Loucy (cell line): ENCODE data around the gene ACCS.

Experiments used
- H2AFZ ChIP-seq: fragments of 200-600 bp; sonication (generic); 2 replicates; pipeline ENCODE4 v1.6.0; 2016; ENCODE audit warnings: antibody characterized with exemption, mild to moderate bottlenecking, low read length, moderate library complexity
- H3F3A ChIP-seq: fragments of 200-600 bp; 2 replicates; pipeline ENCODE4 v1.6.0; 2016; ENCODE audit warnings: antibody characterized with exemption, low read depth, mild to moderate bottlenecking
- H3K27me3 ChIP-seq: fragments of 200-600 bp; sonication (generic); 2 replicates; pipeline ENCODE4 v1.6.1; 2014; ENCODE audit warnings: low read length, mild to moderate bottlenecking; ENCODE audit not compliant: insufficient read depth, poor library complexity, severe bottlenecking
- H3K36me3 ChIP-seq: fragments of 200-600 bp; sonication (generic); 2 replicates; pipeline ENCODE4 v1.6.1; 2016; ENCODE audit warnings: low read length; ENCODE audit not compliant: insufficient read depth
- H3K4me1 ChIP-seq: fragments of 200-600 bp; sonication (generic); 2 replicates; pipeline ENCODE4 v1.5.1; 2014; ENCODE audit warnings: low read length, mild to moderate bottlenecking; ENCODE audit not compliant: insufficient read depth, poor library complexity, severe bottlenecking
- H3K4me2 ChIP-seq: fragments of 200-600 bp; sonication (generic); 2 replicates; pipeline ENCODE4 v1.6.0; 2014; ENCODE audit warnings: antibody characterized with exemption, low read length, low read depth, mild to moderate bottlenecking; ENCODE audit not compliant: poor library complexity, severe bottlenecking
- H3K4me3 ChIP-seq: fragments of 200-600 bp; sonication (generic); 2 replicates; pipeline ENCODE4 v1.5.1; 2014; ENCODE audit warnings: low read length, mild to moderate bottlenecking, mixed read lengths; ENCODE audit not compliant: poor library complexity, severe bottlenecking
- H3K79me2 ChIP-seq: fragments of 200-600 bp; sonication (generic); 2 replicates; pipeline ENCODE4 v1.6.1; 2014; ENCODE audit warnings: low read length; ENCODE audit not compliant: insufficient read depth
- H3K9ac ChIP-seq: fragments of 200-600 bp; sonication (generic); 2 replicates; pipeline ENCODE4 v1.6.0; 2014; ENCODE audit warnings: mild to moderate bottlenecking, low read depth, low read length, moderate library complexity; ENCODE audit not compliant: poor library complexity, severe bottlenecking
- H3K9me2 ChIP-seq: fragments of 200-600 bp; sonication (generic); replicated peaks from 2 replicates; pipeline ENCODE4 v1.6.1; 2016; ENCODE audit warnings: low read depth, low read length, mixed read lengths
- H3K9me3 ChIP-seq: fragments of 200-600 bp; sonication (generic); 2 replicates; pipeline ENCODE4 v1.6.1; 2014; ENCODE audit warnings: mild to moderate bottlenecking, antibody characterized with exemption, low read length, low read depth; ENCODE audit not compliant: insufficient read depth
- H4K20me1 ChIP-seq: fragments of 200-600 bp; sonication (generic); 2 replicates; pipeline ENCODE4 v1.6.0; 2014; ENCODE audit warnings: antibody characterized with exemption, low read length, mild to moderate bottlenecking; ENCODE audit not compliant: insufficient read depth, poor library complexity, severe bottlenecking
- EZH2phosphoT487 ChIP-seq: fragments of 200-600 bp; IDR thresholded peaks from 2 replicates; pipeline ENCODE4 v1.6.1; 2018; ENCODE audit warnings: antibody characterized with exemption, mild to moderate bottlenecking, moderate library complexity, borderline replicate concordance
- TF ChIP-seq, protein P1 (sequence below): fragments of 200-600 bp; sonication (generic); conservative IDR thresholded peaks from 2 replicates; pipeline ENCODE4 v1.5.1; 2014; ENCODE audit warnings: mild to moderate bottlenecking, antibody characterized with exemption, low read length

ACCS gene

DNA sequence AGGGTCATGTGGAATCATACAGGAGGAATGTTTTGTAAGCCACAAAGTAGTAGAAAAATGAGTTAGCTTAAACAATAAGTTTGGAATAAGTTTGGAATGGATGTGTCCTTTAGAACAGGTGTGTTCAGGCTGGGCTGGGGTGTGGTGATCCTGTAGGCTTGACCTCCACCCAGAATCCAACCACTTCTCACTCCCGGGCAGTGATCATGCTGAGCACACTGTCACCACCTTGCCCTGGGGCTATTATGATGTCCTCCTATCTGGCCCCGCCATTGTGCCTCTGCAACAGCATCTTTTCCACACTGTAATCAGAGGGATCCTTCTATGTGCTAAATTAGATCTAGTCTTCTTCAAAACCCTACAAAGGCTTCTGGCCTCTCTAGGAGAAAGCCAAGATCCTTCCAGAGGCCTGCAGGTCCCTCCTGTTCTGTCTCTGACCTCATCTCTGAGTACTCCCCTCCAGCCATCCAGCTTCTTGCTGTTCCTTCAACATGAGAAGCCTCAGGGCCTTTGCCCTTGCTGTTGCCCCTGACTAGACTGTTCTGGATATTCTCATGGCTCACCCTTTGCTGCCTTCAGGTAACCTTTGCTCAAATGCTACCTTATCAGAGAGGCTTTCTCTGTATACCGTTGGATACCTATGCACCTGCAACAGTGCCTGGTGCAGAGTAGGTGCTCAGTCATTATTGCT, 37.1 kb upstream of the ACCS start:
- no peak overlapping the region for H2AFZ ChIP-seq
- H3K79me2 ChIP-seq, result no peaks in the 10 kb centered on the region
- H3K4me2 ChIP-seq, result no peak overlapping the region
- H3K36me3 ChIP-seq, result no peaks in the 10 kb centered on the region
- H3K9me3 ChIP-seq, result peaks cover 5% of the 10 kb centered on the region; the same call in 1 of the 2 replicates
- no peak for TF ChIP-seq EZH2phosphoT487
- no peaks in the 10 kb centered on the region for H3K27me3 ChIP-seq
- peaks cover 1% of the 10 kb centered on the region for H3K4me1 ChIP-seq
- no peaks in the 10 kb centered on the region for H4K20me1 ChIP-seq
- H3K4me3 ChIP-seq, result no peak overlapping the region
- H3K9ac ChIP-seq, result no peak overlapping the region
- no peaks in the 10 kb centered on the region for H3K9me2 ChIP-seq
- no peaks in the 10 kb centered on the region for H3F3A ChIP-seq

DNA sequence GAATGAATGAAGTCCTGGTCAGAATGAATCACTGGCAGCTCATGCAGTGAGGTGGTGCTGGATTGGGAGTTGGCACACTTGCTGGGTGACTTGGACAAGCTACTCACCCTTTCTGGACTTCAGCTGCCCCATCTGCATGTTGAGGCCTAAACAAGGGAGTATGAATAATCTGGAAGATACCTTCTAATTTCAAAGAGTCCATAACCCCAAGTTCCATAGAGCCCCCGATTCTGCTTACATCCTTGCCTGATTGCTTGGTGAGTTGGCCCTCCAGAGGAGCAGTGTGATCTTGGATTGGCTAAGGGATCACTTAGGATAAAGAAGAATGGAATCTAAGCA, 36.6 kb upstream of the ACCS start:
- H3K4me2 ChIP-seq, result no peak overlapping the region
- H2AFZ ChIP-seq, result no peak overlapping the region
- no peaks in the 10 kb centered on the region for H3K36me3 ChIP-seq
- no peaks in the 10 kb centered on the region for H3K9me2 ChIP-seq
- H3K9ac ChIP-seq, result no peak overlapping the region
- no peaks in the 10 kb centered on the region for H3K4me1 ChIP-seq
- no peaks in the 10 kb centered on the region for H4K20me1 ChIP-seq
- no peaks in the 10 kb centered on the region for H3K27me3 ChIP-seq
- no peaks in the 10 kb centered on the region for H3F3A ChIP-seq
- no peak for TF ChIP-seq EZH2phosphoT487
- TF ChIP-seq, protein P1, sequence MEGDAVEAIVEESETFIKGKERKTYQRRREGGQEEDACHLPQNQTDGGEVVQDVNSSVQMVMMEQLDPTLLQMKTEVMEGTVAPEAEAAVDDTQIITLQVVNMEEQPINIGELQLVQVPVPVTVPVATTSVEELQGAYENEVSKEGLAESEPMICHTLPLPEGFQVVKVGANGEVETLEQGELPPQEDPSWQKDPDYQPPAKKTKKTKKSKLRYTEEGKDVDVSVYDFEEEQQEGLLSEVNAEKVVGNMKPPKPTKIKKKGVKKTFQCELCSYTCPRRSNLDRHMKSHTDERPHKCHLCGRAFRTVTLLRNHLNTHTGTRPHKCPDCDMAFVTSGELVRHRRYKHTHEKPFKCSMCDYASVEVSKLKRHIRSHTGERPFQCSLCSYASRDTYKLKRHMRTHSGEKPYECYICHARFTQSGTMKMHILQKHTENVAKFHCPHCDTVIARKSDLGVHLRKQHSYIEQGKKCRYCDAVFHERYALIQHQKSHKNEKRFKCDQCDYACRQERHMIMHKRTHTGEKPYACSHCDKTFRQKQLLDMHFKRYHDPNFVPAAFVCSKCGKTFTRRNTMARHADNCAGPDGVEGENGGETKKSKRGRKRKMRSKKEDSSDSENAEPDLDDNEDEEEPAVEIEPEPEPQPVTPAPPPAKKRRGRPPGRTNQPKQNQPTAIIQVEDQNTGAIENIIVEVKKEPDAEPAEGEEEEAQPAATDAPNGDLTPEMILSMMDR, result no peak
- H3K9me3 ChIP-seq, result peaks cover 5% of the 10 kb centered on the region; the same call in 1 of the 2 replicates
- H3K79me2 ChIP-seq, result no peaks in the 10 kb centered on the region
- H3K4me3 ChIP-seq, result no peak overlapping the region

DNA sequence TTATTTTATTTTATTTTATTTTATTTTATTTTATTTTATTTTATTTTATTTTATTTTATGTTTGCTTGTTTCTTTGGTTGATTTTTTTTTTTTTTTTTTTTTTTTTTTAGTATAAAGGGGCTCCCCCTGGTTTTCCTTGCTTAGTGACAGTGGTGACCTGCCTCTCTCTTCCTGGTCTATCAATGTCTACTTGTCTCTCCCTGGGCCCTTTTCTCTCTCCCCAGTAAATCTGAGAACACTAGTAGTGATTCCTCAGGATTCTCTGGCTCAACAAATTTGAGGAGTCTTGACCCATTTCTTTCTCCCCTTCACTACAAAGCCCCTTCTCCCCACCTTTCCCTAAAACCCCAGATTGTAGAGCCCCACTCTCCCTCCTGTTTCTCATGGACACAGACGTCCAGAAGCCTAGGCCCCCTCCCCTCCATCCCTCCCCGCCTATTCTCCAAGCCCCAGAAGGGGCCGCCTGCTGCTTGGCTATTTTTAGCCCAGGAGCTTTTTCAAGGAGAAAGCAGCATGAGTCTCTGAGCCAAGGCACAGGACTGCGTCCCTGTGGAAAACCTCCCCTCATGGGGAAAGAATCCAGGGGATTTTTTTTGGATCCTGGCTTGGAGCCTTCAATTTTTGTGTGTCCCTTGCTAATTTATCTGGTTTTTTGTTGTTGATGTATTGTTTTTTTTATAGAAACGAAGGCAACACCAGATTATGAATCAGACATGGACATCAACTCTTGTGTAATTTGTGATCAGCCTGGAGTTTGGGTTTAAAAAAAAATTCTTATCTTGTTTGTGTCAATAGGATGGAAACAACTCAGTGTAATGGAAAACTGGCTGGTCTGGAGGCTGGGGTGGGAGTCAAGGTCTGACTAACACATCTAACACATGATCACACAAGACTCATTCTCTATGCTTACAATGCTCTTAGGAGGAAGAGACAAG, 35.8 kb upstream of the ACCS start:
- H3K27me3 ChIP-seq, result no peaks in the 10 kb centered on the region
- no peaks in the 10 kb centered on the region for H3K9me2 ChIP-seq
- no peak overlapping the region for H2AFZ ChIP-seq
- TF ChIP-seq EZH2phosphoT487, result no peak
- TF ChIP-seq, protein P1, result no peak
- no peaks in the 10 kb centered on the region for H3K4me1 ChIP-seq
- H3K9me3 ChIP-seq, result peaks cover 5% of the 10 kb centered on the region; the same call in 1 of the 2 replicates
- no peak overlapping the region for H3K9ac ChIP-seq
- no peak overlapping the region for H3K4me3 ChIP-seq
- no peaks in the 10 kb centered on the region for H4K20me1 ChIP-seq
- no peaks in the 10 kb centered on the region for H3F3A ChIP-seq
- no peaks in the 10 kb centered on the region for H3K36me3 ChIP-seq
- H3K4me2 ChIP-seq, result no peak overlapping the region
- no peaks in the 10 kb centered on the region for H3K79me2 ChIP-seq
